Mesothelial cell of epicardium (in vitro differentiated cells): ENCODE measurements around the gene LRRC23. TPM values are rescaled to one million over a fixed set of nuclear protein-coding genes. Genes with fewer than 3 reads are reported as not detected.

Source experiments
- DNase-seq, 2 experiments: peaks; one replicate each; pipeline ENCODE4 v3.0.0; 2021; ENCODE audit warnings: low spot score in 2 of 2; ENCODE audit not compliant: unreplicated experiment in 2 of 2
- H3K27ac Mint-ChIP-seq: 2 replicates; pipeline ENCODE4 v1.8.0; 2021; ENCODE audit warnings: mixed read lengths
- H3K27me3 Mint-ChIP-seq: 2 replicates; pipeline ENCODE4 v1.8.0; 2021; ENCODE audit warnings: low read depth, mixed read lengths
- H3K36me3 Mint-ChIP-seq: 2 replicates; pipeline ENCODE4 v1.8.0; 2021; ENCODE audit warnings: mixed read lengths
- H3K4me1 Mint-ChIP-seq: 2 replicates; pipeline ENCODE4 v1.8.0; 2021; ENCODE audit warnings: mixed read lengths
- H3K4me3 Mint-ChIP-seq: 2 replicates; pipeline ENCODE4 v1.8.0; 2021; ENCODE audit warnings: mild to moderate bottlenecking, moderate library complexity, mixed read lengths
- H3K9me3 Mint-ChIP-seq: 2 replicates; pipeline ENCODE4 v1.8.0; 2021; ENCODE audit warnings: mixed read lengths
- total RNA-seq: library from RNA; stranded (reverse); gene quantifications from 3 replicates; pipeline ENCODE4 v1.2.1, GENCODE V29; 2021
- TF ChIP-seq, protein P1 (sequence below): fragments of 200-600 bp; sonication (generic); IDR thresholded peaks from one replicate; pipeline ENCODE4 v1.5.0; 2021; ENCODE audit warnings: antibody characterized with exemption; ENCODE audit not compliant: unreplicated experiment

The LRRC23 gene
- total RNA-seq, 1 donor from 2014 or later: 11.6 TPM

DNA sequence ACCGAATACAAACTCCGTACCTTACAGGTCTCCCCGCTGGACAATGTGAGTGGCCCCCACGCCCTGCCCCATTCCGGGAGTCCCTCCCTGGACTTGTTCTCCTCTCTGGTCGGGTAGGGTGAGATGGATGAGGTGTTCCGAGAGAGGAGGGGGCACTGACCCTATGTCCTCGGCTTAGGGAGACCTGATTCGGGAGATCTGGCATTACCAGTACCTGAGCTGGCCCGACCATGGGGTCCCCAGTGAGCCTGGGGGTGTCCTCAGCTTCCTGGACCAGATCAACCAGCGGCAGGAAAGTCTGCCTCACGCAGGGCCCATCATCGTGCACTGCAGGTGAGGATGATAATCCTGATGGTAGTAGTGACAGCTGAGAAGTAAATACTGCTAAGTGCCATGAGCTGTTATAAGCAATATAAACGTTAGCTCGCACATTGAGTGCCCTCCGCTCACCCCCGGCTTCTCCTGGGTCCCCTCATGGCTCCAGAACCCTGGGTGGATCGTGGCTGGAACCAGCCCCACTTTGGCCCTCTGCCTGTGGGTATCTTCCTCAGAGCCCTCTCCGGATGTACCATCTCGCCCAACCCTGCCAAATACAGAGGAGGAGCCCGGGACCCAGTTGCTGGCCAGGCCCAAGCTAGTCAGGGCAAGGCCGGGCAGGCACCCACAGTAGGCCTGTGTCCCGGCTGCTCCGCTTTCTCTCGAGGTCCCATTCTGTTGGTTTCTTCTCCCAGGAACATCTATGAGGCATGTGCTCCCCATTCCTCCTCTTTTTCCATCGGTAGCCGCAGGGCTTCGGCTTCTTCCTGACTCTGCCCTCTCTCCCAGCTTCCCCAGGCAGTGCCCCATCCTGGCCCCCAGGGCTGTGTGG lies 53.4 kb downstream of the LRRC23 start:
- TF ChIP-seq, protein P1, sequence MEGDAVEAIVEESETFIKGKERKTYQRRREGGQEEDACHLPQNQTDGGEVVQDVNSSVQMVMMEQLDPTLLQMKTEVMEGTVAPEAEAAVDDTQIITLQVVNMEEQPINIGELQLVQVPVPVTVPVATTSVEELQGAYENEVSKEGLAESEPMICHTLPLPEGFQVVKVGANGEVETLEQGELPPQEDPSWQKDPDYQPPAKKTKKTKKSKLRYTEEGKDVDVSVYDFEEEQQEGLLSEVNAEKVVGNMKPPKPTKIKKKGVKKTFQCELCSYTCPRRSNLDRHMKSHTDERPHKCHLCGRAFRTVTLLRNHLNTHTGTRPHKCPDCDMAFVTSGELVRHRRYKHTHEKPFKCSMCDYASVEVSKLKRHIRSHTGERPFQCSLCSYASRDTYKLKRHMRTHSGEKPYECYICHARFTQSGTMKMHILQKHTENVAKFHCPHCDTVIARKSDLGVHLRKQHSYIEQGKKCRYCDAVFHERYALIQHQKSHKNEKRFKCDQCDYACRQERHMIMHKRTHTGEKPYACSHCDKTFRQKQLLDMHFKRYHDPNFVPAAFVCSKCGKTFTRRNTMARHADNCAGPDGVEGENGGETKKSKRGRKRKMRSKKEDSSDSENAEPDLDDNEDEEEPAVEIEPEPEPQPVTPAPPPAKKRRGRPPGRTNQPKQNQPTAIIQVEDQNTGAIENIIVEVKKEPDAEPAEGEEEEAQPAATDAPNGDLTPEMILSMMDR: no peak
- H3K27me3 Mint-ChIP-seq: no peaks in the 10 kb centered on the region
- H3K27ac Mint-ChIP-seq: no peak overlapping the region
- peaks cover 16% of the 10 kb centered on the region for H3K4me1 Mint-ChIP-seq
- H3K4me3 Mint-ChIP-seq: no peak overlapping the region
- DNase-seq: no peak
- no peaks in the 10 kb centered on the region for H3K36me3 Mint-ChIP-seq
- H3K9me3 Mint-ChIP-seq: no peaks in the 10 kb centered on the region

DNA sequence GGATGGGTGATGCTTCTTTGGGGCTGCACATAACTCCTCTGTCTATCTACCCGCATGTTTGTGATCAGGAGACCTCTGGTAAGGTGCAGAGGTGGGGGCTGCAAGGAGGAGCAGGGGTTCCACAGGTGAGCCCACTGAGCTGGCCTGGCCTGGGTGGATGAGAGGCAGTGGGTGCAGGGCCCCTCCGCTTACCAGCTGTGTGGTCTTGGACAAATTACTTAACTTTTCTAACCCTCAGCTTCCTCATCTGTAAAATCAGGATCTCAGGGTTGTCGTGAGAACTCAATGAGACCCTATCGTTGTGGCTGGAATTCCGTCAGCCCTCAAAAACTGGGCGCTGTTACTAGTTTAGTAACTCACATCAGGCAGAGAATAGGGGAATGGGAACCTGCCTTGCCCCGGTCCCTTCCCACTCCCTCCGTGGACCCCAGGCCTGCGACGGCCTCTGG lies 54.0 kb downstream of the LRRC23 start:
- H3K9me3 Mint-ChIP-seq: no peaks in the 10 kb centered on the region
- TF ChIP-seq, protein P1: no peak
- H3K27me3 Mint-ChIP-seq: no peaks in the 10 kb centered on the region
- H3K36me3 Mint-ChIP-seq: no peaks in the 10 kb centered on the region
- peaks cover 16% of the 10 kb centered on the region for H3K4me1 Mint-ChIP-seq
- H3K4me3 Mint-ChIP-seq: no peak overlapping the region
- no peak overlapping the region for H3K27ac Mint-ChIP-seq
- DNase-seq: no peak

DNA sequence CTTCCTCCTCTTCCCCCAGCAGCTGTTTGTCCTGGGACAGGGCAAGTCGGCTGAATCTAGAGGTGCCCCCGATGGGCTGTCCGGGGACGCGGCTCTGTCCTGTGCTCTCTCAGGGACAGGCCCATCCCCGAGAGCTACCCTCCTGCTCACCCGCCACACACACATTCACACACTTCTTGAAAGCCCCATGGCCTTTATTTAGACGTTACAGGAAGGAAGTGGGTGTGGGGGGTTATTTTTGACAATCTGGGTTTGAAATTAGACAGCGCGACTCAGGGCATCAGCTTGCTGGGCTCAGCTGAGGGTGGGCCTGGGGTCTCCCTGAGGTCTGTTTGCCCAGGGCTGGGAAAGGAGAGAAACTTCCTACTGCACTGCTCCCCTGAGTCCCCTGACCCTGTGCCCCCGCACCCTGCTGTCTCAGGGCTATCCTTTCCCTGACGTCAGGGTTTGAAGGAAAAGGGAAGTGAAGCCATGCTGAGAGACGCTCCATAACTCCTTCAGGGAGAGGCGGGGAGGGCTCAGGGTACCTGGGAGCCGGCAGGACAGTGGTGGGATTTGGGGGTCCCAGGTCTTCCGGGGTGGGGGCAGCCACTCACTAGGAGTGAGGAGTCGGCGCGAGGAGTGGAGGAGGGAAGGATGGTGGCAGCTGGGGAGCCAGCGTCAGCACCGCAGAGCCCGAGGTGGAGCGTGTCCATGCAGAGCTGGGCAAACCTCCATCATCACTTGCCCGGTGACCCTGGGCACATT lies 54.6 kb downstream of the LRRC23 start:
- TF ChIP-seq, protein P1: no peak
- H3K4me3 Mint-ChIP-seq: no peak overlapping the region
- H3K27me3 Mint-ChIP-seq: no peaks in the 10 kb centered on the region
- H3K9me3 Mint-ChIP-seq: no peaks in the 10 kb centered on the region
- peaks cover 20% of the 10 kb centered on the region for H3K4me1 Mint-ChIP-seq
- DNase-seq: no peak
- no peaks in the 10 kb centered on the region for H3K36me3 Mint-ChIP-seq
- H3K27ac Mint-ChIP-seq: no peak overlapping the region

DNA sequence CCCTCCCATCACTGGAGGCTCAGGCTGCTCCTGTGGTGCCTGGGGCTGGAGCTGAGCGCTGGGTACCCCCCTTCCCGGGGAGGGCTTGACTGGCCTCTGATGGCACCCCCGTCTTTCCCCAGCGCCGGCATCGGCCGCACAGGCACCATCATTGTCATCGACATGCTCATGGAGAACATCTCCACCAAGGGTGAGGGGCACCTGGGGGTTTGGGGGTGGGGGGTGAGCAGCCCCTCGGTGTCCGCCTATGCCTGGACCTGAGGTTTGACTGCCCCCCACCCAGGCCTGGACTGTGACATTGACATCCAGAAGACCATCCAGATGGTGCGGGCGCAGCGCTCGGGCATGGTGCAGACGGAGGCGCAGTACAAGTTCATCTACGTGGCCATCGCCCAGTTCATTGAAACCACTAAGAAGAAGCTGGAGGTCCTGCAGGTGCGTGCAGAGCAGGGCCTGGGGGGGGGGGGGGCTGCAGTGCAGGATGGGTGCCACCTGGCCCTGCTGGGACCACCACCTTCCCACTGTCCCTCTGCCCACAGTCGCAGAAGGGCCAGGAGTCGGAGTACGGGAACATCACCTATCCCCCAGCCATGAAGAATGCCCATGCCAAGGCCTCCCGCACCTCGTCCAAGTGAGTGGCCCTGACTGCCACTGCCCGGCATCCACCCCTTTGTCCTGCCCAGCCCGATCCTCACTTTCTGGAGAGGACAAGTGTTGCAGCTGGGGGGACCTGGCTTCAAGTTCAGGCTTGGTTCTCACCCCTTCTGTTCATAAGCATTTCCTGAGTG lies 55.4 kb downstream of the LRRC23 start:
- no peak overlapping the region for H3K4me3 Mint-ChIP-seq
- H3K27ac Mint-ChIP-seq: no peak overlapping the region
- peaks cover 26% of the 10 kb centered on the region for H3K4me1 Mint-ChIP-seq
- no peaks in the 10 kb centered on the region for H3K36me3 Mint-ChIP-seq
- H3K27me3 Mint-ChIP-seq: no peaks in the 10 kb centered on the region
- DNase-seq: no peak
- no peaks in the 10 kb centered on the region for H3K9me3 Mint-ChIP-seq
- TF ChIP-seq, protein P1: no peak

DNA sequence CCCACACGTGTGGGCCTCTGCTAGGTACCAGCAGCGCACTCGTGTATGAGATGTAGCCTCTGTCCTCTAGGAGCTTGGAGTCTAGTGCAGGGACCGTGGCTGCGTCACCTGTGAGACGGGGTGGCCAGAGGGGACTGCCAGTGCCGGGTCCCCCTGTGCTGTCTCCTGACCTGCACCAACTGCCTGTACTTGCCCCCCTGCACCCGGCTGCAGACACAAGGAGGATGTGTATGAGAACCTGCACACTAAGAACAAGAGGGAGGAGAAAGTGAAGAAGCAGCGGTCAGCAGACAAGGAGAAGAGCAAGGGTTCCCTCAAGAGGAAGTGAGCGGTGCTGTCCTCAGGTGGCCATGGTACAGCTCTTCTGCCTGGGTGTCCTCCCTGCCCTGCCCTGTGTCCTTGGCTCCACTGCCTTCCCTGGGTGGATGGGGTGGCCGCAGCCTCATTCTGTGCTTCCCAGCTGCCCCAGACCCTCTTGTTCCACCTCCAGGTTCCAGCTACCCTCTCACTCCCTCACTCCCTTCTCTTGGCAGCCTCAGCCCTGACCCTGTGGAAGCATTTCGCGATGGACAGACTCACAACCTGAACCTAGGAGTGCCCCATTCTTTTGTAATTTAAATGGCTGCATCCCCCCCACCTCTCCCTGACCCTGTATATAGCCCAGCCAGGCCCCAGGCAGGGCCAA lies 56.1 kb downstream of the LRRC23 start:
- TF ChIP-seq, protein P1: no peak
- Mint-ChIP-seq H3K9me3 (no peaks in the 10 kb centered on the region), H3K27ac (no peak overlapping the region), H3K36me3 (no peaks in the 10 kb centered on the region), H3K4me1 (peaks cover 34% of the 10 kb centered on the region), H3K4me3 (no peak overlapping the region), H3K27me3 (no peaks in the 10 kb centered on the region)
- no peak for DNase-seq
